HG02884 (cell line): Measurements from ENCODE around the gene MRPL46.

Experiments used
- ATAC-seq: cut with Tn5 transposase; IDR thresholded peaks from one replicate; pipeline ENCODE4 v1.9.1; 2021; ENCODE audit warnings: mild to moderate bottlenecking, moderate library complexity; ENCODE audit not compliant: unreplicated experiment

MRPL46 gene

DNA sequence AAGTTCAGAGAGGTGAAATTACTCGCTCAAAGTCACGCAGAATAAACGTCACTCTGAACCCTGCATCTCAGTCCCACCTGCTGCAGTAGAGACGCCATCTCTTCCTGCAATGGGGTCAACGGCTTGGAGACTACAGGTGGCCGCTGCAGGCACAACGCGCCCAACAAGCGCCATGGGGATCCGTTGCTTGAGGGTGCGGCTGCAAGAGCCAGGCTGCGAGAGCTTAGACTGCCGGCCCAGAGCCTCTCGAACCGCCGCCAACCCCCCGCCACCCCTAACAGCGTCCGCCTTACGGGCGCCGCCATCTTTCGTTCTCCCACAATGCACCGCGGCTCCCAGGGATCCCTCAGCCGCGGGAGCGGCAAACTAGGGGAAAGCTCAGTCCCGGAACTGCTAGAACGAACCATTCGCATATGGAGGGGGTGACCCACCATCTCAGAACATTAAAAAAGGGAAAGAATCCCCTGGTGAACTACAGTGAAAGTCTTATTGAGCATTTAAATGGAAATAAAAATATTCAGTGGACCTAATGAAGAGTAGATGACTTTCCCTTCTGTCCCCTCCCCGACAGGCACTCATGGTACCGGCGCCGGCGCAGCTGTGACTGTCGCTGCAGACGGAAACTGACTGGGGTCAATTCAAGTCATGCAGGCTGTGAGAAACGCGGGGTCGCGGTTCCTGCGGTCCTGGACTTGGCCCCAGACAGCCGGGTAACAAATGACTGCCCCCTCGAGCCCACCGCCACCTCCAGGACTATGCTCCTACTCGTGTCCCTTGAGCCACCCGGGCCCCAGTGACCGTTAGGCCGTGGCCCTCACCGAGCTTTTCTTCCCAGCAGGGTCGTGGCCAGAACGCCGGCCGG lies at the start of gene MRPL46, which contains the start of gene MRPS11:
TSS of gene MRPL46 (minus strand) at position 316 of the 862 bp plus-strand sequence. CDS start at position 305, 11 bp downstream.
TSS of gene MRPS11 (plus strand) at position 636 of the 862 bp plus-strand sequence. CDS start at position 646, 10 bp downstream.
- peak; percentile 84 for ATAC-seq

DNA sequence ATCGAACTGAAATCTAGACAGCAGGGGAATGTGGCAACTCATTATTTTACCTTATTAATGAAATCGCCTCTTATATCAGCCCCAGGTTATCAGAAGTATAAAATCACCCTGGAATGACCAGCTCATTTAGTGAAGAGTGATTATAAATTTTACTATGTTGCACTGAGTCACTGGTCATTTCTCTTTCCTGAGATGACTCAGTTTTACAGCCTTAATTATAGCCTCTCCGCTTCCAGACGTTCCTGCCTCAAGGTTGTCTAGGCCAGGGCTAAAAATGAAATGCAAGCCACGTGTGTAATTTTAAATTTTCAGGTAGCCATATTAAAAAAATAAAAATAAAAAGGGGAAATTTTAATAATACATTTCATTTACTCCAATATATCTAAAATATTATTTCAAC lies 46.0 kb upstream of the MRPL46 start:
- no peak for ATAC-seq

DNA sequence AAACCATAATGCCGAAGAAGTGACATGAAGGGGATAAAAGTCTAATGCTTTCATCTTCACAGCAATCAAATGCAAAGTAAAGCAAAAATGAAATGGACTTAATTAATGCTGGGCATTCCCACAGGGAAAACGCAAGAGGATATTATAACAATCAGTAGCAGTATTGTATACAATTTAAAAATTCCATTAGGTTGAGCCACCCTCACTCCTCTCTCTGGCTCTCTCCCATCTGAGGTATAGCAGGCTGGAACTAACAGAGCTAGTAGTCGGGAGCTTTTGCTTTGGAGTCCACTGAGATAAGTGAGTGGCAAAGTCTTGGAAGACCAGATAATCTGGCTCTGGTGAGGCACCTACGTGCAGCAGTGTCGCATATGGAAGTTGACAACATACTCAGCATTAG lies 45.4 kb upstream of the MRPL46 start:
- no peak for ATAC-seq

DNA sequence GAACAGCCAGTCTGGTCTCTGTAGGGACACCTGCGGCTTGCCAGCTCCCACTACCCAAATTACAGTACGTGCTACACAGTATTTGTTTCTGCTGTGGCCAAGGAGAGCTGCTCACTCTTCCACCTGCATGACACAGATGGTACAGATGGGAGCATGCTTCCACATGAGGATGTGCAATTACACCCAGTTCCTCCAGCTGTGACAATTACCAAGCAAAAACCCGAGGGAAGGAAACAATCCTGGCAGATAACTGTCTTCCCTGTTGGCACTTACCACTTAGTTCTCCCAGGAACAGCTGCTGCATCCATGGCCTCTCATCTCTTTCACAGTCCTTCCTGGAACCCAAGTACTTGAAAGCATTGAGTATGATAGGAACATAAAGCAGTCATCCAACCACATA lies 44.9 kb upstream of the MRPL46 start:
- no peak for ATAC-seq

DNA sequence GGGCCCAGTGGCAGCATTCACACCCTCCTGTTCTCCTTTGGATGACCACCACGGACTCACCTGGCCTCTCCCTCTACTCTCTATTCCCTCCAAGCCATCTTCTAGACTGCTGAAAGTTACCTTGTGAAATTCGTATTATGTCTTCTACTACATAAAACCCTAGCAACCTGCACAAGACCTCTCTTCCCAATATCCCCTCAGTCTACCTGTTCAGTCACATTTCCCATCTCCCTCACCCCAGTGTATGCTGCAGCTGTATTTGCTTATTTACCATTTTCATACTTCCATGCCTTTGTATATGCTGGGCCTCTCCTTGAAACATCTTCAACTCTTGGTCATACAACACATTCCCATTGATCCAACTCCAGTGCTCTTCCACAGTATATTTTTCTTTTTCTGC lies 44.0 kb upstream of the MRPL46 start:
- no peak for ATAC-seq

DNA sequence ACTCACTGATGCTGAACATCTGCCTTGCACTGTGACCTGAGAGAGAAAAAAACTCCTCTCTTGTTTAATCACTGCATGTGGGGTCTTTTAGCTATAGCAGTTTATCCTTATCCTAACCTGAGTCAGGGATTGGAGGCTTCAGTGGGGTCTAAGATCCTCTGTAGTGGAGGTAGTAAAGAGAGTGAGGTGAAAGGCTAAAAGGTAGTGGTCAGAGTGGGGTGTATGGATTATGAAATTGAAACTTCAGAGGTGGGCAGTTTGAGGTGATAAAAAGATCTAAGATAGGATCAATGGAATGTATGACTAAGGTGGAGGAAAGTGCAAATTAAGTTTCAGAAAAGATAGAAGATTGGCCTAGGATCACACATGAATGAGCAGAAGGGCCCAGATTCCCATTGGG lies 42.8 kb upstream of the MRPL46 start:
- ATAC-seq: peak; percentile 53

DNA sequence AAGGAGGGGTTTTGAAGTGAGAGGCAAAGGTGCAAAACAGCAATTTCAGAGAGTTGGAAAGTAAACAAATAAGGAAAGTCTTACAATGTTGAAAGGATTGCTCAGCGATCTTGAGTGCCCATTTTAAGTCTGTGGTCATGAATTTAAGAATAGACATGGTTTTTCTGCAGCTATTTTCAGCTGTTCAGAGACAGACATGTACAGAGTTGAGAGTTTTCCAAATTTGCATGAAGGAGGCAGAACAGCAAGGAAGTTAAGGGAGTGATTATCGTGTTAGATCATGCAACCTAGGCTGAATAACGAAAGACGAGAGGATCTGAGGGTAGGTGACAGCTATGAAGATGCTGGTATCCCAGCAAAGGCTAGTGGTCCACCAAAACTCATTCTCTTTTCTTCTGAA lies 42.1 kb upstream of the MRPL46 start:
- ATAC-seq: peak; percentile 52

DNA sequence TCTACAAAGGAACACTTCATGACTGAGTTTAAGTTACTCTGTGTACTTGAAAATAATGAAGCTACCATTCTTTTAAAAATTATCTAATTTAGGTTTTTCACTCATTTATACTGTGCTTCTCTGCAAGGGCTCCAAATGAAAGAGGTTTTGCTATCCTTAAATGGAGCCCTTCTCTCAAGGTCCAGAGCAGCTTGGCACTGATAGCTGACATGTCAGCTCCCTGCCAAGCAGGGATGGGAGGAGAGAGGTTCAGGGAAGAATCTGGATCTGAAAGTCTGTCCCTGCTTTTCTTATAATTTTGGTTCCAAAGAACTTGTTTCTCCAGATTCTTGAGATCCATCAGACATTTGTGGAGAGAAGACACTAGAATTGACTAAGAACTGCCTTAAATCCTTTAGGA lies 39.4 kb upstream of the MRPL46 start:
- no peak for ATAC-seq

DNA sequence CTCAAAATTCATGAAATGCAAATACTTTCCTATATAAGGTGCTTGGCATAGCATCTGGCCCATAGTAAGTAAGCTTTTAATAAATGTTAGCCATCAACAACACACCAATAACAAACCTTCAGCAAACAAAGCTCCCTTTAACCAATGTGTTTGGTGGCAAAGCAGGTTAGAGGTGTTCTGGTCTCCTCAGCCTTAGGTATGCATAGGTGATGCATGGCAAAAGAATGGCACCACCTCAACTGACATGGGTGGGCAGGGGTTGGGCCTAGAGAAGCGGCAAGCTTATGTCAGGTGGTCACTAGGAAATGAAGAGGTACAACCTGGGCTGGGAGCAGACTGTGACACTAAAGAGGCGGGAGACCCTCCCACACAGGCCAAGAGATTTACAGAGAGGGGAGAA lies 38.5 kb upstream of the MRPL46 start:
- ATAC-seq: no peak

DNA sequence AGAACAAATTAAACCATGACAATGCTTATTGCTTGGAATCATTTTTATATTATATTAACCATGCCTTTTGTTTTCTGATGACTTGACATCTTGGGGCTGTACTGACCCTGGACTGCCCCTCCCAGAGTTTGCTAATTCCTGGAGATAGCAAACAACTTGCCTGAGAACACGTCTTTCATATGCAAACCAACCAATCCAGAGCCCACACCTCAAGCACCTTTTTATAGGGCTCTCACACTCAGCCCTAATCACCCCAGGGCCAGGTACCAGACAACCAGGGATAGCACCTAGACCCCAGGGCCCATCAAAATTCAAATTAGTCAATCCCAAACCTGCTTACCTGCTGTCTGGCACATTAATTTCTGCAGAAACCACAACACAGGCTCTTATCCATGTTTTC lies 37.3 kb upstream of the MRPL46 start:
- no peak for ATAC-seq

DNA sequence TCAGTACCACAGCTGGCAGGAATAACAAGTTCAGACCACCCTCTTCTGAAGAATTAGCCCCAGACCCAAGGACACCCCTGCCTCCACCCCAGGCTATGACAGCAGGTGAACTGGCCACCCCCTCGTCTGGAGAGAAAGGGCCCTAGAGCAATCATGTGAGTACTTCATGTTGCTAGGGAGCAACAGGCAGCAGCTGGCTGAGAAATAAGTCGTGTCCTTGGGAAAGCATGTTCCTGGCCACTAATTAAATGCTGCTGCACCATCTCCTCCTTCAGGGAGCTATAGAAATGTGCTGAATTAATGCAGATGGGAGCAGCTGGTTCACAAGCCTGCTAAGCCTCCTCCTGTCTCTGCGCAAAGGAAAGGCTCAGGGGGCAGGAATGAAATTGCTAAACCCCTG lies 31.8 kb upstream of the MRPL46 start:
- no peak for ATAC-seq

DNA sequence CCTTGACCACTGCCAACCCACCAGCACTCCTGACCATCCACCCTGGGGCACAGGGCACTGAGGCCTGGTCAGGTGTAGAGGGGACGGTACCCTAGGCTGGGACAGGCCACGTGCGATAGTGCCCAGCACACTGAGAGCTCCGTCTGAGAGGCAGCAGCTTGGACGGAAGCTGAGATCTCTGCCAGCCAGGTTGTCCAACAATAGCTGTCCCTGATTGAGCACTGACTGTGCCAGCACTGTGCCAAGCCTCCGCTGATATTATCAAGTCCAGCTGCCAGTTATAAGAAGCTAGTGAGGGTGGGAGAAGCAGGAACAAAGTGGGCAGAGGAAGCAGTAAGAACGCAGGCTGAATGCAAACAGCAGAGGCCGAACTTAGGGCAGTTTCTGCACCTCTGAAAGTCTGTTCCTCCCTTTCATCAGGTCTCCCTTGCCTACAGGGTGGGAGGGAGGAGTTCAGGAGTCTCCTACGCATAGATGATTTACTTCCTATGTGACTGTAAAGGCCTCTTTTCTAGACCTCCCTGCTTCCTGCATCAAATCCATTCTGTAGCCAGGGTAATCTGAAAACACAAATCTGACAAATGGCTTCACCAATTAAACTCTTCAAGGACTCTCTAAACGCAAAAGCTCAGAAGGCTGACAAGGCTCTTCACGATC lies 30.0 kb upstream of the MRPL46 start:
- ATAC-seq: no peak

DNA sequence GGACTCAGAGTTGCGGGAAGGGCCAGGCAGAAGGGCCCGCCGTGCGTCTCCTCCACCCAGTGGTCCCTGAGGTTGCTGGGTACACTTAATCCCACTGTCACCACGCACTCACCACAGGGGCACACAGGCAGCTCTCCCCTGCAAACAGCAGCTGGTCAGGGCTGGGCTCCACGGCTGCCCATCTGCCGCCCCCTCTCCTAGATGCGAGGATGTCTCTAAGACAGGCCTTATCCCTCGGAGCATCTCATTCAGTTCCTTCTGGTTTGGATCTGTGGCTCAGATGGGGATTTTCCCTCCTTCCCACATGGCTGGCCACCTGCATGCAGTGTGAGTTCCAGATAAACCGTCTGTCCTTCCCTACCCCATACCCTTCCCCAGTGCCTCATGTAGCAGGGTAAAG lies 26.7 kb upstream of the MRPL46 start:
- no peak for ATAC-seq

DNA sequence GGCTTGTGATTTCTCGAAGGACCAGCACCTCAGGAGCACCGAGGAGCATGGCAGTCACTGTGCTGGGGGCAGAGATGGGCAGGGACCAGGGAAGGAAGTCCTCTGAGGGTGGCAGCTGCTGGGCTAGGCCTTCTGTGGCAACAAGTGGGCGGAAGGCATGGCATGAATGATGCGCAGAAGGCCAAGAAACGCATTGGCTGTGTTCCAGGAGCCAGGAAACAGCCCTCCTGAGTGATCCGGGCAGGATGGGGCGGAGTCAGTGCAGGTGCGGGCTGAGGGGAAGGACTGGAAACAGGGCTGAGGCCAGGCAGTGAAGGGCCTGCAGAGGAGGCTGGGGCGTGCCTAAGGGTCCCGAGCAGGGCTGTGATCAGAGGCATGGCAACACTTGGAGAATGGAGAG lies 24.0 kb upstream of the MRPL46 start:
- ATAC-seq: no peak

DNA sequence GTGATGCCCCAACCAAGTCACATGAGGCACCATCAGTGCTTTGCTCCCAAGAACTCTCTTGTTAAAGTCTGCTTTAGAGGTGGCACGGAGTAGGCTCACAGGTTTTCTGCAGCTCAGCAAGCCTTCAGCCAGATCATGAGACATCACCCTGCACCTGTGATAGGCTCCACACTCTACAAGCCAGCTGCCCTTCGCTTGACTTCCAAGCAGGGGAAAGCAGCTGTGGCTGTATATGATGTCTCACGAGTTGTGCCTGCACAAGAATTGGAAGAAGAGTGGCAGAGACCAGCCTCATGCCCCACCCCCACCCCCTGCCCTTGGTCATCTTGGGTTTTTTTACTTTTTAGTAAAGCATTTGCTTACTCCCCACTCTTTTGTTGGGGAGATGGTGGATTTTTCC lies 22.8 kb upstream of the MRPL46 start:
- ATAC-seq: no peak

DNA sequence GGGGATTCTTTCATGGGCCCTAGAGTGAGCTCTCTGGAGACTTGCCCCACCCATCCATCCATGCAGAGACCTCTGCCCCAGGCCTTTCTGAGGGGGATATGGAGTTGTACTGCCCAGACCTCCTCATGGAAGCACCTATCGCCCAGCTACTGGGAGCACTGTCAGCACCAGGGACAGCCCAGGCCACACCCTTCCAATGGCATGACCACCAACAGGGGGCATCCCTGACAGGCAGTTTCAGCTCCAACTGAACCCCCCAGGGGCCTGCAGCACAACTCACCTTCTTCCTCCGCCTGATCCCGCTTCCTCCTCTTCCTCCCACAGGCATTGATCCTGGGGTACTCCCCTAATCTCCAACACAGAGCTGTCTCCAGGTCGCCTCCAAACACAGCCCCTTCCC lies 22.1 kb upstream of the MRPL46 start:
- no peak for ATAC-seq

DNA sequence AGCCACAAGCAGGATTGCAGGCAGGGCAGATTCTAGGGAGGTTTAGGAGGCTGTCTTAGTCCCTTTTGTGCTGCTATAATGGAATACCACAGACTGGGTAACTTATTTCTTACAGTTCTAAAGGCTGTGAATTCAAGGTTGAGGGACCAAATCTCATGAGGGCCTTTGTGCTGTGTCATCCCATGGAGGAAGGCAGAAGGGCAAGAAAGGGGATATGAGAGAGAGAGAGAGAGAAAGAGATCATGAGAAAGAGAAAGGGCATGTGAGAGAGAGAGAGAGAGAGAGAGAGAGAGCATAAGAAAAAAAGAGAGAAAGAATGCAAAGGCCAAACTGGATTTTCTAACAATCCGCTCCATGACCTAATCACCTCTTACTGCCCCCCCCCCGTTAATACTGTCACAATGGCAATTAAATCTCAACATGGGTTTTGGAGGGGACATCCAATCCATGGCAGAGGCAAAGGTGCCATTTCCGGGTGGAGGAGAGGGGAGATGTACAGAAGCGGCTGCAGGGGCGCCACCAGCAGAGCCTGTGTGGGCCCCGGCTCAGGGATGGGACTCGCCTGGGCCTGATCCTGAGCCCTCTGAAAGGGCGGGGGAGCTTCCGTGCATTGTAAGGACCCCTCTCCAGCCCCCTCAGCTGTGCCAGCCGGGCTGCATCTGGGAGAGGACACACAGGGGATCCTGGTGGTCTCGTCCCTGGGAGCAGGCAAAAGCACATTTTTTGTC lies 20.8 kb upstream of the MRPL46 start:
- ATAC-seq: no peak

DNA sequence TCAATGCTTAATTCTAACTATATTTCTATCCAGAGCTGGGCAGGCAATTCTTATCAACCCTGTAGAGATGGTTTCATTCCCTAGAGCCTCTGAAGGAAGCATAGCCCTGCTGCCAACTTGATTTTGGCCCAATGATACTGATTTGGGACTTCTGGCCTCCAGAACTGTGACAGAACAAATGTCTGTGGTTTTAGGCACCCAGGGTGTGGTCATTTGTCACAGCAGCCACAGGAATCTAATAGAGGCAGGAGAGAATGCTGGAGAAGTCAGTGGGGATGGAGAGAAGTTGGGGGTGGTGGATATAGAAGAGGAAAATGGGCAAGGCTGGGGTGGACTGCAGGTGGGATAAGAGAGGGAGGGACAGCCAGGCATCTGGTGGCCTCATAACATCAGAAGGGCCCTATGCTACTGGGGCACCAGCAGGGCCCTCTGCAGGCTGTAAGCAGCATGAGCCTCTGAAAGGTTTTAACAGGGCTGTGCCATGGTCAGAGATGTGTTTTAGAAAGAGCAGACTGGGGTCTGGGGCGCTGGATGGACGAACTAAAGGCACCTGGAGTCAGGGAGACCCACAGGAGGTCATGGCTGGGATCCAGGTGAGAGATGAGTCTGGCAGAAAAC lies 20.1 kb upstream of the MRPL46 start:
- ATAC-seq: no peak

DNA sequence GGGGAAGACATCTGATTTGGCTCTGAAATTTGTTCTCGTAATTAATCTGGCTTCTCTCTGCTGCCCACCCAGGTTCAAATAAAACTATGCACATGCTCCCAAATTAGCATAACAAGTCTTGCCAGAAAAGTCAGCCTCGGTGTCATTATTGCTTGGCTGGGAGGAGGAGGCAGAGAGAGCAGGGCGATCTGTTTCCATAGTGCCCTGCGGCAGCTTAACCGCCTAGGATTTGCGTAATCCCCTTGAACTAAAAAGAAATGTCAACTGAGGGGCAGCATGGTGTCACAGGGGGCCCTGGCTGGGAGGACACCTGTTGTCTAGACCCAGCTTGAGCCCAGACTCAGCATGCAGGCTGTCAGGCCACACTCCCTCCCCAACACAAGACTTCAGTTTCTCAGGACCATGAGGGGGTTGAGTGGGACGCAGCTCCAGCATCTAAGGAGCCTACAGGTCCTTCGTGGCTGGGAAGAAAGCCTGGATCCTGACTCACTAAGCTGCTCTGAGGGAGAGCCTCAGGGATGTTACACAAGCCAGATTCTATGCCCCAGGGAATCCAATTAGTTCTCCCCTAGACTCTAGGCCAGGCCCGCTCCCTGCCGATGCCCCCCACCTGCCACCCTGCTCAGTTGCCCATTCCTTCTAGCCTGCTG lies 17.6 kb upstream of the MRPL46 start:
- ATAC-seq: no peak

DNA sequence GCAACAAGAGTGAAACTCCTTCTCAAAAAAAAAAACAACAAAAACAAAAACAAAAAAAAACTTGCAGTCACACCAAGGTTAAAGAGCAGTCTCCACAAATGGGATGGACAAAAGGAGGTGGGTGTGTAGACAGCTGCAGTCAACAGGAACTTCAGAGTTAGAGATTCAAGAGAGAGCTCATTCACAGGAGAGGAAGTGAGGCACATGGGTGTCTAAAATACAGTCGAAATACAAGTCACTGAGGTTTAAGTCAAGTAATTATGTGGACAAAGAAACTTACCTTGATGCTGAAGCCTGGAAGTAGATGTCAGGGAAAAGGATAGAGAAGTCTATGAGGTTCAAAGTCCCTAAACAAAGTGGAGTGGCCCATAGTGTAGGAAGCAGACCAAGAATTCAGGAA lies 15.1 kb upstream of the MRPL46 start:
- no peak for ATAC-seq

DNA sequence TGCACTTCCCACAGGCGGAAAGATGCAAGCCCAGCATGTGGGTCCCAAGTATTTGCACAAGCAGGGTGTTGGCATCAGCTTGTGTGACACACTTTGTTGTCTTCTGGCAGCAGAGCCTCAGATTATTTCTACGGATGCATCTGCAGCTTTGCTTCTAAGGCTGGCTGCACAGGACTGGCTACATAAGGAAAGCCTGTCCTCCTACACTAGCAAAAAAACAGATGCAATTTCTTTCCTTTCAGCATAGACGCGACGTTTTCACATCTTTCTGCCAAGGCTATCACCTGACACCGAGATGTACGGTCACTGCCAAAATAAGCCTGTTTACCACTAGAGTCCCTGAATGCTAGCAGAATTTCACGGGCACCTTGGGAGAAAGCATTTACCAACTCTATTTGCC lies 13.8 kb upstream of the MRPL46 start:
- no peak for ATAC-seq
